GM13977 (cell line): ENCODE results near the gene FARS2.
A peak's percentile ranks its signal among the peaks of the same experiment; 100 is the strongest.

Experiments used
- DNase-seq: peaks from one replicate; pipeline ENCODE4 v3.0.0; 2012; ENCODE audit warnings: low spot score
- CTCF ChIP-seq: IDR thresholded peaks from 2 replicates; pipeline ENCODE4 v1.5.1; 2012; ENCODE audit warnings: mild to moderate bottlenecking, control low read depth; ENCODE audit not compliant: insufficient read depth; ENCODE audit errors: extremely low read depth, missing control alignments
- in situ Hi-C: fragments of 300-500 bp; cut with MboI; formaldehyde crosslinking; loops from one replicate; pipeline ENCODE4 v1.12.0; 2022; ENCODE audit warnings: low sequenced_read_pairs, low pct_unique_long_range_greater_than_20kb, mixed read lengths, inconsistent platforms; ENCODE audit not compliant: unreplicated experiment

The FARS2 gene

GRCh38 chr6:5516036-5516435 lies 254.7 kb downstream of the FARS2 start:
- no peak for DNase-seq
- TF ChIP-seq CTCF = no peak
- in situ Hi-C loops = no loop called here

DNA sequence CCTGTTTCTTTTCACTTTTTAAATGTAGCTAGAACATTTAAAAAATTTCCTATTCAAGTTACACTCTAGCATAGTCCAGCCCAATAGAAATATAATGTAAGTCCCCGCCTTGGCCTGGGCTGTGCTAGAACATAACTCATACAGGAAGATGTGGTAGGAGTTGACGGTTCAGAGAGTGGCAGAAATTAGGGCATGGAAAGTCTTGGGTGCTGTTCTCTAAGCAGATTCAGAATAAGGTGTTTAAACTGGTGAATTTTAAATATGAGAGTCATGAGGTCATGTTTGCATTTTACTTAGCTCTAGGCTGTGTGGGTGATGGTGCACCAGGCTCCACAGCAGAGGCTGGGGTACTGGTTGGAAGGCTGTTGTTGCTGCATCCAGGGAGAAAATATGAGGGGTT lies 256.5 kb downstream of the FARS2 start:
- peak; percentile 38 for DNase-seq
- no peak for TF ChIP-seq CTCF
- in situ Hi-C loops = no loop called here

GRCh38 chr6:5518936-5519491 lies 257.7 kb downstream of the FARS2 start:
- in situ Hi-C loops = no loop called here
- TF ChIP-seq CTCF = no peak
- DNase-seq = no peak

DNA sequence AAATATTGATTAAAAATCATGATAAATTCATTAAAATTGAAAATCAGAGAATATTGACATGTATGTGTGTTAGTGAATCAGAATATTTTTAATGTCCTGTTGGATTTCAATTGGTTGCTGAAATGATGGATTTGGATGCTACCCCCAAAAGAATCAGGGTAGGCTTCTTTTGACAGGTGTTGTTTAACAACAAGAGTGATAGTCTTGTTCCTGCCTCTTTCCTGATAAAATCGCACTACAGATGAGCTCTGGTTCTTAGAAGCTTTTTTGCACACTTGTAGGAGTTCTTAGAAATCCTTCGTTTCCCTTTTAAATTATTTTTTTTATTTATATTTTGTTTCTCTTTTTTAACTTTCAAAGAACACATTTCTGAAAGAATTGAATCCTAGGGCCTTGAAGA lies 259.5 kb downstream of the FARS2 start:
- TF ChIP-seq CTCF = no peak
- in situ Hi-C loops = no loop called here
- DNase-seq = no peak

DNA sequence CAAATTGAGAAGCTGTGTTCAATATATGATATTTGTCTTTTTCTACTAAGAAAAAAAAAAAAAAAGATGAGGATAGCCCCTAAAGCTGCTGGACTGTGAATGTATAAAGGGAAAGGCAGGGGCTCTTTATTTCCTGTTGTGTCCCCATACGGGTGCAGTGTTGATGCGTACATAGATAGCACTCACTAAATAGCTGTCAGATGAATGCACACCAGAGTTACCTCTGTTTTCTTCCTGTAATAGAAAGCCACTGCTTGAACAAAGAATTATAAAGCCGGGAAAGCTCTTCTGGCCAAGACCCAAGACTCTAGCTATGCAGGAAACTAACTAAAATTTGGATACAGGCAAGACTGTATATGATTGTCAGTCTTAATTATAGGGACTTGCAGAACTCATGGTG lies 260.0 kb downstream of the FARS2 start:
- no peak for DNase-seq
- no peak for TF ChIP-seq CTCF
- in situ Hi-C loops = no loop called here

DNA sequence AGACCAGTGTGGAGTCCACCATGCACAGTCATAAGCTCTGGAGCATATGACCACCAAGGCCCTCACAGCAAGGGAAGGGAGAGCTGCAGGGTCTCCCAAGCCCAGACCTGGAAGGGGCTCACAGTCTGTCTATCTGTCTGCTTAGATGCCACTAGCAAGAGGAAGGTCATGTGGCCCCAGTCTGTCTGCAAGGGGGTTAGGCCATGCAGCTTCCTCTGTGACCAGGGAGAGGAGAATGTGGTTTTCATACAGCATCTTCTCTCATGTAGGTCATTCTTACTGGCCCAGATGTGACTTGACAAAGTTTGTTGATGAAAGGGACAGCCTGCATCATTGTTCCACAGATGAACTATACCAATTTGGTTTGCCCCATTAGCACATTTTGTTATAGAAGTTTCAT lies 260.8 kb downstream of the FARS2 start:
- in situ Hi-C loops = no loop called here

More for the DNA sequence above, 260.8 kb downstream of the FARS2 start:
- TF ChIP-seq CTCF = no peak
- no peak for DNase-seq
